H9 (cell line): Measurements from ENCODE around the gene OSBPL9. TPM values are rescaled to one million over a fixed set of nuclear protein-coding genes. Genes with fewer than 3 reads are reported as not detected.

Experiments
- DNase-seq: peaks from one replicate; pipeline ENCODE4 v3.0.0-alpha.2; 2017
- H2AFZ ChIP-seq: one replicate; pipeline ENCODE4 v1.6.1; 2013; ENCODE audit warnings: mild to moderate bottlenecking, low read length, control low read depth, moderate library complexity
- H2AK5ac ChIP-seq: 2 replicates; pipeline ENCODE4 v1.6.1; 2013; ENCODE audit warnings: low read length, control low read depth, mixed read lengths; ENCODE audit not compliant: insufficient read length
- H2BK120ac ChIP-seq: one replicate; pipeline ENCODE4 v1.6.1; 2013; ENCODE audit warnings: low read depth, mild to moderate bottlenecking, low read length, control low read depth, inconsistent platforms; ENCODE audit not compliant: poor library complexity, severe bottlenecking
- H2BK12ac ChIP-seq: 2 replicates; pipeline ENCODE4 v1.6.1; 2013; ENCODE audit warnings: low read length, control low read depth, mixed read lengths, low read depth; ENCODE audit not compliant: insufficient read length
- H2BK15ac ChIP-seq: 2 replicates; pipeline ENCODE4 v1.6.1; 2013; ENCODE audit warnings: low read depth, low read length, control low read depth
- H2BK20ac ChIP-seq: one replicate; pipeline ENCODE4 v1.6.1; 2013; ENCODE audit warnings: low read depth, mild to moderate bottlenecking, low read length, control low read depth, inconsistent platforms; ENCODE audit not compliant: poor library complexity, severe bottlenecking
- H2BK5ac ChIP-seq: 2 replicates; pipeline ENCODE4 v1.6.1; 2013; ENCODE audit warnings: low read length, control low read depth, mixed read lengths; ENCODE audit not compliant: insufficient read length
- H3K14ac ChIP-seq: 2 replicates; pipeline ENCODE4 v1.6.1; 2013; ENCODE audit warnings: low read length, control low read depth; ENCODE audit not compliant: insufficient read depth
- H3K18ac ChIP-seq: 2 replicates; pipeline ENCODE4 v1.6.1; 2013; ENCODE audit warnings: low read depth, mild to moderate bottlenecking, mixed read lengths, low read length, control low read depth; ENCODE audit not compliant: insufficient read length
- H3K23ac ChIP-seq: 2 replicates; pipeline ENCODE4 v1.6.1; 2013; ENCODE audit warnings: low read length, control low read depth, mixed read lengths, low read depth; ENCODE audit not compliant: insufficient read length
- H3K23me2 ChIP-seq: 2 replicates; pipeline ENCODE4 v1.6.1; 2013; ENCODE audit warnings: low read depth, mild to moderate bottlenecking, mixed read lengths, low read length, control low read depth; ENCODE audit not compliant: insufficient read length, poor library complexity, severe bottlenecking
- H3K27ac ChIP-seq: 2 replicates; pipeline ENCODE4 v1.5.1; 2013; ENCODE audit warnings: low read length, control low read depth, mixed read lengths, low read depth; ENCODE audit not compliant: insufficient read length
- H3K27me3 ChIP-seq: 2 replicates; pipeline ENCODE4 v1.6.1; 2013; ENCODE audit warnings: low read length, control low read depth, inconsistent platforms; ENCODE audit not compliant: insufficient read depth
- H3K4ac ChIP-seq: 2 replicates; pipeline ENCODE4 v1.6.1; 2013; ENCODE audit warnings: low read depth, mild to moderate bottlenecking, control low read depth, inconsistent platforms, low read length, moderate library complexity
- H3K4me1 ChIP-seq: 2 replicates; pipeline ENCODE4 v1.6.1; 2013; ENCODE audit warnings: low read length, control low read depth, inconsistent platforms; ENCODE audit not compliant: insufficient read depth
- H3K4me2 ChIP-seq: 2 replicates; pipeline ENCODE4 v1.6.1; 2013; ENCODE audit warnings: low read length, control low read depth, mixed read lengths; ENCODE audit not compliant: insufficient read length, insufficient read depth
- H3K56ac ChIP-seq: 2 replicates; pipeline ENCODE4 v1.6.1; 2013; ENCODE audit warnings: low read depth, mild to moderate bottlenecking, mixed read lengths, low read length, control low read depth; ENCODE audit not compliant: insufficient read length
- H3K79me1 ChIP-seq: 2 replicates; pipeline ENCODE4 v1.6.1; 2013; ENCODE audit warnings: low read depth, mild to moderate bottlenecking, moderate library complexity, low read length, control low read depth, inconsistent platforms; ENCODE audit not compliant: insufficient read depth, poor library complexity, severe bottlenecking
- H3K79me2 ChIP-seq: 2 replicates; pipeline ENCODE4 v1.6.1; 2013; ENCODE audit warnings: low read length, control low read depth, inconsistent platforms; ENCODE audit not compliant: insufficient read depth
- H3K9ac ChIP-seq: 2 replicates; pipeline ENCODE4 v1.6.1; 2013; ENCODE audit warnings: low read length, control low read depth, mixed read lengths; ENCODE audit not compliant: insufficient read length; ENCODE audit errors: extremely low read depth
- H3K9me3 ChIP-seq: one replicate; pipeline ENCODE4 v1.6.1; 2013; ENCODE audit warnings: low read depth, low read length, inconsistent platforms; ENCODE audit not compliant: control insufficient read depth
- H3T11ph ChIP-seq: one replicate; pipeline ENCODE4 v1.6.1; 2013; ENCODE audit warnings: mild to moderate bottlenecking, low read length, control low read depth, inconsistent platforms
- H4K20me1 ChIP-seq: one replicate; pipeline ENCODE4 v1.6.1; 2013; ENCODE audit not compliant: control insufficient read depth, insufficient read length, insufficient read depth
- H4K5ac ChIP-seq: 2 replicates; pipeline ENCODE4 v1.6.1; 2013; ENCODE audit warnings: low read depth, mild to moderate bottlenecking, mixed read lengths, low read length, control low read depth; ENCODE audit not compliant: insufficient read length
- H4K8ac ChIP-seq: replicated peaks from 2 replicates; pipeline ENCODE4 v1.6.1; 2013; ENCODE audit warnings: low read length, control low read depth, mixed read lengths, low read depth; ENCODE audit not compliant: insufficient read length
- H4K91ac ChIP-seq: 2 replicates; pipeline ENCODE4 v1.6.1; 2013; ENCODE audit warnings: low read depth, mild to moderate bottlenecking, moderate library complexity, mixed read lengths, low read length, control low read depth; ENCODE audit not compliant: insufficient read length
- H3K27ac Mint-ChIP-seq, 3 experiments: 2 replicates in 2 of 3; 3 replicates in 1 of 3; pipeline ENCODE4 v1.8.0; 2020 to 2021; ENCODE audit warnings: mixed read lengths in 3 of 3, mild to moderate bottlenecking in 1 of 3, moderate library complexity in 1 of 3
- H3K27me3 Mint-ChIP-seq: 2 replicates; pipeline ENCODE4 v1.8.0; 2021; ENCODE audit warnings: low read depth, mild to moderate bottlenecking, moderate library complexity, mixed read lengths
- H3K36me3 Mint-ChIP-seq, 3 experiments: 2 replicates in 2 of 3; 3 replicates in 1 of 3; pipeline ENCODE4 v1.8.0; 2020 to 2021; ENCODE audit warnings: low read depth in 3 of 3, mixed read lengths in 3 of 3; ENCODE audit not compliant: insufficient read depth in 1 of 3
- H3K4me1 Mint-ChIP-seq, 2 experiments: 2 replicates each; pipeline ENCODE4 v1.8.0; 2020; ENCODE audit warnings: mixed read lengths in 2 of 2
- H3K4me3 Mint-ChIP-seq, 2 experiments: 2 replicates in 1 of 2; 3 replicates in 1 of 2; pipeline ENCODE4 v1.8.0; 2020 to 2021; ENCODE audit warnings: mild to moderate bottlenecking in 2 of 2, mixed read lengths in 2 of 2, moderate library complexity in 1 of 2
- H3K9me3 Mint-ChIP-seq, 2 experiments: 2 replicates in 1 of 2; 3 replicates in 1 of 2; pipeline ENCODE4 v1.8.0; 2020; ENCODE audit warnings: mild to moderate bottlenecking in 2 of 2, mixed read lengths in 2 of 2, moderate library complexity in 1 of 2
- CTCF ChIP-seq: fragments of 200-600 bp; sonication (generic); conservative IDR thresholded peaks from 3 replicates; pipeline ENCODE4 v1.8.0; 2021; ENCODE audit warnings: antibody characterized with exemption, mild to moderate bottlenecking
- WGBS: extraction: QIAGEN DNeasy Blood & Tissue Kit; methylation state at CpG from one replicate; pipeline ENCODE4 v1.1.7; 2013; ENCODE audit warnings: missing lambda C conversion rate, low lambda C conversion rate, mixed read lengths; ENCODE audit not compliant: insufficient read length; ENCODE audit errors: extremely low coverage; 5-methylcytosine and 5-hydroxymethylcytosine counted together
- total RNA-seq: library from RNA; stranded (reverse); gene quantifications from 2 replicates; pipeline ENCODE4 v1.2.1, GENCODE V29; 2021

The OSBPL9 gene
- total RNA-seq, 1 experiment from 2014 or later, result 76.7 TPM

DNA sequence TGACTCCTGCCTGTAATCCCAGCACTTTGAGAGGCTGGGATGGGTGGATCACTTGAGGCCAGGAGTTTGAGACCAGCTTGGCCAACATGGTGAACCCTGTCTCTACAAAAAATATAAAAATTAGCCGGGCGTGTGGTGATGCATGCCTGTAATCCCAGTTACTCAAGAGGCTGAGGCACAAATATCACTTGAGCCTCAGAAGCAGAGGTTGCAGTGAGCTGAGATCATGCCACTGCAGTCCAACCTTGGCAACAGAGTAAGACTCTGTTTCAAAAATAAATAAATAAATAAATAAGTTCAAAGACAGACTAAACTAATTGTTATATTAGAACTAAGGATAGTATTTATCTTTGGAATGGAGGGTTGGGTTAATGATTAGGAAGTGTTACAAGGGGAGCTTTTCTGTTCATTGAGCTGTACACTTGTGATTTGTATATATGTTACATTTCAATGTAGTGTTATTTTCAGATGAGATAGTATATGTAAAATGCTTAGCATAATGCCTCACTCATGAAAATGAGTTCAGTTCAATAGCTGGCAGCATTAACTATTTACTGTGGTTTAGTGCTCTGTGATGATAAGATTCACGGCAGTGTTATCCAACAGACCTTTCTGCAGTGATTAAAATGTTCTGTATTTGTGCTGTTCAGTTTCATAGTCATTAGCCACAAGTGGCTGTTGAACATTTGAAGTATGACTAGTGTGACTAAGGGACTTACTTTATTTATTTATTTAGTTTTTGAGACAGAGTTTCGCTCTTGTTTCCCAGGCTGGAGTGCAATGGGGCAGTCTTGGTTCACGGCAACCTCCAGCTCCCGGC is 47.7 kb downstream of the OSBPL9 start:
- Histone ChIP-seq H2BK15ac (no peak overlapping the region), H2BK5ac (no peak overlapping the region), H2BK120ac (no peak overlapping the region), H3K4me1 (no peaks in the 10 kb centered on the region), H4K5ac (no peak overlapping the region), H3T11ph (no peak overlapping the region), H3K4ac (no peak overlapping the region), H3K79me2 (no peaks in the 10 kb centered on the region), H3K9ac (no peak overlapping the region), H3K23ac (no peak overlapping the region), H3K4me2 (no peak overlapping the region), H2AK5ac (no peak overlapping the region), H3K56ac (no peak overlapping the region), H2BK12ac (no peak overlapping the region), H3K27ac (no peak overlapping the region), H3K23me2 (no peaks in the 10 kb centered on the region), H3K18ac (no peak overlapping the region), H3K79me1 (no peaks in the 10 kb centered on the region), H3K14ac (no peak overlapping the region), H3K27me3 (no peaks in the 10 kb centered on the region), H2AFZ (no peak overlapping the region), H4K20me1 (no peaks in the 10 kb centered on the region), H3K9me3 (no peaks in the 10 kb centered on the region), H4K8ac (no peak overlapping the region), H4K91ac (no peak overlapping the region), H2BK20ac (no peak overlapping the region)
- Mint-ChIP-seq H3K36me3 (no peaks in the 10 kb centered on the region), H3K9me3 (no peaks in the 10 kb centered on the region), H3K4me3 (no peak overlapping the region), H3K4me1 (peaks cover 11 to 12% of the 10 kb centered on the region in 2 experiments), H3K27me3 (no peaks in the 10 kb centered on the region), H3K27ac (no peak overlapping the region)
- DNase-seq, result no peak
- WGBS, result no CpG with 5 or more reads among the region's 6 CpGs
- TF ChIP-seq CTCF, result no peak
